Upper lobe of left lung (tissue), 6 donors: ENCODE data around the gene CHCHD6. TPM values are rescaled to one million over a fixed set of nuclear protein-coding genes. Genes with fewer than 3 reads are reported as not detected.
A peak's percentile ranks its signal among the peaks of the same experiment; 100 is the strongest.

Source experiments
- ATAC-seq, 2 donors: fragments of 200-7000 bp; cut with Tn5 transposase; one replicate each; pipeline ENCODE4 v1.9.1; 2022; ENCODE audit warnings: mild to moderate bottlenecking in 2 of 2, moderate library complexity in 2 of 2; ENCODE audit not compliant: low FRiP score in 2 of 2
- DNase-seq, 2 donors: peaks; one replicate each; pipeline ENCODE4 v3.0.0-alpha.2; 2019 to 2020
- H3K27ac ChIP-seq, 4 donors: fragments of 200-600 bp; sonication (generic); one replicate each; pipeline ENCODE4 v1.5.1; 2016 to 2019
- H3K27me3 ChIP-seq, 4 donors: fragments of 200-600 bp; sonication (generic); one replicate each; pipeline ENCODE4 v1.5.1; 2017 to 2019
- H3K36me3 ChIP-seq, 4 donors: fragments of 200-600 bp; sonication (generic); one replicate each; pipeline ENCODE4 v1.5.1; 2016 to 2019
- H3K4me1 ChIP-seq, 4 donors: fragments of 200-600 bp; sonication (generic); one replicate each; pipeline ENCODE4 v1.5.1; 2018 to 2019
- H3K4me3 ChIP-seq, 4 donors: fragments of 200-600 bp; sonication (generic); one replicate each; pipeline ENCODE4 v1.5.1; 2017 to 2019; ENCODE audit warnings: mild to moderate bottlenecking in 2 of 4, moderate library complexity in 1 of 4
- H3K9me3 ChIP-seq, 4 donors: fragments of 200-600 bp; sonication (generic); one replicate each; pipeline ENCODE4 v1.5.1; 2018 to 2019
- EP300 ChIP-seq, 4 donors: sonication (generic); formaldehyde crosslinking; IDR thresholded peaks; one replicate each; pipeline ENCODE4 v1.5.1; 2017; ENCODE audit warnings: antibody characterized with exemption in 4 of 4, control low read depth in 2 of 4
- POLR2A ChIP-seq, 4 donors: fragments of 450-650 bp; IDR thresholded peaks; one replicate each; pipeline ENCODE4 v1.5.1; 2016 to 2017; ENCODE audit warnings: antibody characterized with exemption in 4 of 4, mild to moderate bottlenecking in 2 of 4
- POLR2AphosphoS5 ChIP-seq, 2 donors: sonication (generic); formaldehyde crosslinking; IDR thresholded peaks; one replicate each; pipeline ENCODE4 v1.5.1; 2017; ENCODE audit warnings: antibody characterized with exemption in 2 of 2
- WGBS, 2 donors: methylation state at CpG; one replicate each; pipeline ENCODE4 v1.1.5; 2017 to 2018; 5-methylcytosine and 5-hydroxymethylcytosine counted together
- total RNA-seq, 6 donors: library from RNA; depleted of rRNA in 4 of 6; stranded (reverse); fragments of >200 nt in 4 of 6; gene quantifications; one replicate each; pipeline versions ENCODE4 v1.1.0 to v1.2.1, GENCODE V29; 2016 to 2021
- TF ChIP-seq, protein P1 (sequence below), 6 experiments: fragments of 450-650 bp in 4 of 6; fragments of 200-600 bp in 2 of 6; sonication (generic) in 2 of 6; IDR thresholded peaks; one replicate each; pipeline ENCODE4 v1.5.1; 2016 to 2019; ENCODE audit warnings: antibody characterized with exemption in 6 of 6
- donor health status: DM: no; HTN: no; CAD: no; lungs with moderate emphysema.
- donor health status: DM: no; HTN: yes; CAD: no; lungs with severe emphysema.

Gene CHCHD6
- total RNA-seq, 6 donors from 2014 or later, result 16.6 to 35.6 (median 21.8) TPM

DNA sequence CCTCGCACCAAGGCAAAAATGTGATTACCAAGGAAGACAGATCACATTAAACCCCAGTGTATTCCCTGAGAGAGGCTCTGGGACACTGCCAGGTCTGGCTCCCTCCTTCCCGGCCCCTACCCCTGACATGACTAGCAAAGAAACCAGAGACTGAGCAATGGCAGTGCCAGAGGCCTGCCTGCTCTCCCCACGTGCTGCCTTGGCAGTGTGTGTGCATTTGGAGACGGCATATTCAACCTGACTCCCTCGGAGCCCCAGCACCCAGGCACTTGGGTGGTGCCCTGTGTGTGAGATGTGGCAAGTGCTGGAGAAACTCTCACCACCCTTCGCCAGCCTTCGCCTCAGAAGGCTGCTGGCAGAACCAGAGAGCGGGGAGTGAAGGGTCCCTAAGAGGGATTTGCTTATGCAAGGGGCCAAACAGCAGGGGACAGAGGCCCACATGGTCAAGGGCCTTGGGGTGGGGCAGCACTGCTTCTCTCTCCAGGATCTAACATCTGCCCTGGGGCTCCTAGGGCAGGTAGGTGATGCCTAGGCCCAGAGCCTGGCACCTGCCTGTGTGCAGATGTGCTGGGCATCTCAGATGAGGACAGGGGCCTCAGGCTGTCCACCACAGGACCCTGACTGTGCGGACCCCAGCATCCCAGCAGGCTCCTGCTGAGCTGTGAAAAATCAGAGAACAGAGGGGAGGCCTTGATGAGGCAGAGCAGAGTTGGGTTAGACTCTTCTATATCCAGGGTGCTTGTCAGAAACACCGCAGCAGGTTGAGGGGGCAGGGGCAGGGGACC lies 255.3 kb downstream of the CHCHD6 start:
- 83 to 91% methylated on average over 9 to 10 of the region's 10 CpGs for WGBS, 2 donors
- DNase-seq, result no peak

GRCh38 chr3:126959921-126960603 lies 256.0 kb downstream of the CHCHD6 start:
- Histone ChIP-seq H3K9me3 (no peaks in the 10 kb centered on the region), H3K27ac (peak overlapping the region in 1 of 4 donors; percentile 24), H3K4me3 (no peak overlapping the region), H3K27me3 (no peaks in the 10 kb centered on the region), H3K36me3 (no peaks in the 10 kb centered on the region), H3K4me1 (peaks cover 16 to 20% (median 17%) of the 10 kb centered on the region in 4 donors)
- TF ChIP-seq EP300 (IDR thresholded peaks at IDR 0.05) (no peak), POLR2AphosphoS5 (IDR thresholded peaks at IDR 0.05) (peak in 1 of 2 donors; percentile 5)
- TF ChIP-seq, protein P1, sequence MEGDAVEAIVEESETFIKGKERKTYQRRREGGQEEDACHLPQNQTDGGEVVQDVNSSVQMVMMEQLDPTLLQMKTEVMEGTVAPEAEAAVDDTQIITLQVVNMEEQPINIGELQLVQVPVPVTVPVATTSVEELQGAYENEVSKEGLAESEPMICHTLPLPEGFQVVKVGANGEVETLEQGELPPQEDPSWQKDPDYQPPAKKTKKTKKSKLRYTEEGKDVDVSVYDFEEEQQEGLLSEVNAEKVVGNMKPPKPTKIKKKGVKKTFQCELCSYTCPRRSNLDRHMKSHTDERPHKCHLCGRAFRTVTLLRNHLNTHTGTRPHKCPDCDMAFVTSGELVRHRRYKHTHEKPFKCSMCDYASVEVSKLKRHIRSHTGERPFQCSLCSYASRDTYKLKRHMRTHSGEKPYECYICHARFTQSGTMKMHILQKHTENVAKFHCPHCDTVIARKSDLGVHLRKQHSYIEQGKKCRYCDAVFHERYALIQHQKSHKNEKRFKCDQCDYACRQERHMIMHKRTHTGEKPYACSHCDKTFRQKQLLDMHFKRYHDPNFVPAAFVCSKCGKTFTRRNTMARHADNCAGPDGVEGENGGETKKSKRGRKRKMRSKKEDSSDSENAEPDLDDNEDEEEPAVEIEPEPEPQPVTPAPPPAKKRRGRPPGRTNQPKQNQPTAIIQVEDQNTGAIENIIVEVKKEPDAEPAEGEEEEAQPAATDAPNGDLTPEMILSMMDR (IDR thresholded peaks at IDR 0.05), result peak in 3 of 6 experiments; percentile 9 to 56 (median 31)
- ATAC-seq (no peak), DNase-seq (peak in 1 of 2 donors; percentile 46)
- WGBS, 2 donors, result 71 to 79% methylated on average over 15 to 17 of the region's 17 CpGs

More for the DNA sequence above, 255.3 kb downstream of the CHCHD6 start:
- TF ChIP-seq, protein P1 (IDR thresholded peaks at IDR 0.05), result no peak
- TF ChIP-seq POLR2A (IDR thresholded peaks at IDR 0.05), result no peak
- no peak for TF ChIP-seq POLR2AphosphoS5 (IDR thresholded peaks at IDR 0.05)
- TF ChIP-seq EP300 (IDR thresholded peaks at IDR 0.05), result no peak
- no peak overlapping the region for H3K27ac ChIP-seq
- H3K4me1 ChIP-seq, result peaks cover 16 to 20% (median 17%) of the 10 kb centered on the region in 4 donors
- H3K27me3 ChIP-seq, result no peaks in the 10 kb centered on the region
- H3K36me3 ChIP-seq, result no peaks in the 10 kb centered on the region
- H3K4me3 ChIP-seq, result no peak overlapping the region
- no peaks in the 10 kb centered on the region for H3K9me3 ChIP-seq
- no peak for ATAC-seq

DNA sequence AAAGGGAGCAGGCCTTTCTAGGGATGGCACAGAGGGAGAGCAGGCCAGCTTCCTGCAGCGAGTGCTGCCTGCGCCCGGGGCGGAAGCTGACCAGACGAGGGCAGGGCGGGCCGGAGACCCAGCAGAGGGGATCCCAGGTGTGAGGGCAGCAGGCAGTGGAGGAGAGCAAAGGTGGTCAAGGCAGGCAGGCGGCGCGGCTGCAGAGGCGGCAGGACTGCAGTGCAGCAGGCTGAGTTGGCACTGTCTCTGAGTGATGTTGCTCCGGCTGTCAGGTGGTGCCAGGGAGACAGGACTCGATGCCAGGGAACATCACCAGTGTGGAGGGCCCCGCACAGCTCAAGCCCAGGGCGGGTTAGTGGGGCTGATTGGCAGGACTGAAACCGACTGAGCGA lies 256.6 kb downstream of the CHCHD6 start:
- ATAC-seq (no peak), DNase-seq (peak in 1 of 2 donors; percentile 80)
- Histone ChIP-seq H3K27ac (peak overlapping the region in 2 of 4 donors; percentile 24 to 41), H3K4me3 (no peak overlapping the region), H3K36me3 (no peaks in the 10 kb centered on the region), H3K27me3 (no peaks in the 10 kb centered on the region), H3K4me1 (peaks cover 16 to 20% (median 17%) of the 10 kb centered on the region in 4 donors), H3K9me3 (no peaks in the 10 kb centered on the region)
- TF ChIP-seq EP300 (IDR thresholded peaks at IDR 0.05), result no peak
- no peak for TF ChIP-seq POLR2A (IDR thresholded peaks at IDR 0.05)
- TF ChIP-seq, protein P1 (IDR thresholded peaks at IDR 0.05), result peak in 1 of 6 experiments; percentile 2
- TF ChIP-seq POLR2AphosphoS5 (IDR thresholded peaks at IDR 0.05), result no peak
- WGBS, 2 donors, result 88 to 90% methylated on average over 17 of the region's 17 CpGs

DNA sequence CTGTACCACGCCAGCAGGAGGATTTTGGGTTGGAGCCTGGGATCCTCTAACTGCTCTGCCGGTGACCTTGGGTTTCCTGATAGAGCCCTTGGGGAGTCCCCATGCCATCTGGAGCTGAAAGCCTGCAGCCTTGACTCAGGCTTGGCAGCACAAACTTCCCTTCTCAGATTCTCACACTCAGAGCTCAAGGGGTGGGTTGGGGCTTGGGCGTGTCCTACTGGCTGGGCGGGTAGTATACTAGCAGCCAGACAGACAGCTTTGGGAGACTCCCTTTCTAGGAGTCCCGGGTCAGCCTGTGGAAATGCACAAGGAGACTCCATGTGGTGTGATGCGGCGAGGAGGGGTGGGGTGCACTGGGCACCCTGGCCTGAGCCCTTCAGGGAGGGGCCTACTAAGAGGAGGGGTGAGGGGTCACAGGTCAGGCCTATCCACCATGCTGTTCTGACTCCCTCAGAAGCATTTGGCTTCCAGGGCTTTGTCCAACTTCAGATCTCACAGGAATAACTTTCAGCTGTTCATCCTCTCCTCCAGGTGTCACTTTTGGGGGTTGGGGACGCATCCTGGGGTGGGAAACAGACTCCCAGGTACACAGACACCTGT lies 257.3 kb downstream of the CHCHD6 start:
- H3K36me3 ChIP-seq, result no peaks in the 10 kb centered on the region
- H3K4me3 ChIP-seq, result no peak overlapping the region
- DNase-seq (peak; percentile 32 to 73), ATAC-seq (peak; percentile 76 to 88)
- peak in 1 of 4 donors; percentile 25 for TF ChIP-seq POLR2A (IDR thresholded peaks at IDR 0.05)
- TF ChIP-seq EP300 (IDR thresholded peaks at IDR 0.05), result no peak
- TF ChIP-seq, protein P1 (IDR thresholded peaks at IDR 0.05), result peak in 1 of 6 experiments; percentile 5
- TF ChIP-seq POLR2AphosphoS5 (IDR thresholded peaks at IDR 0.05), result no peak
- WGBS, 2 donors, result 63 to 80% methylated on average over 2 to 6 of the region's 8 CpGs
- H3K4me1 ChIP-seq, result peaks cover 16 to 20% (median 17%) of the 10 kb centered on the region in 4 donors
- H3K27me3 ChIP-seq, result no peaks in the 10 kb centered on the region
- H3K27ac ChIP-seq, result peak overlapping the region in 1 of 4 donors; percentile 41
- no peaks in the 10 kb centered on the region for H3K9me3 ChIP-seq
